GM18909 (cell line): ENCODE measurements around the gene PPT2.
"Not testable (repeated sequence)": the region's sequence is repeated elsewhere in the genome, so short reads cannot be mapped to it uniquely, and the experiment has no call there.

Source experiments
- ATAC-seq: cut with Tn5 transposase; IDR thresholded peaks from one replicate; pipeline ENCODE4 v1.9.1; 2021; ENCODE audit warnings: mild to moderate bottlenecking; ENCODE audit not compliant: unreplicated experiment, poor library complexity

The PPT2 gene

GRCh38 chr6:32196682-32197616 lies 43.0 kb downstream of the PPT2 start:
- no peak for ATAC-seq

GRCh38 chr6:32198345-32198696 lies 44.4 kb downstream of the PPT2 start:
- ATAC-seq = no peak

GRCh38 chr6:32198866-32199265 lies 44.9 kb downstream of the PPT2 start:
- ATAC-seq = no peak

GRCh38 chr6:32200711-32201475 lies 47.0 kb downstream of the PPT2 start:
- no peak for ATAC-seq

GRCh38 chr6:32202186-32202585 lies 48.2 kb downstream of the PPT2 start:
- no peak for ATAC-seq

- no peak for ATAC-seq
These were observed 49.7 kb downstream of the PPT2 start for GRCh38 chr6:32203426-32204267.

GRCh38 chr6:32204268-32204715 lies 50.4 kb downstream of the PPT2 start:
- no peak for ATAC-seq

GRCh38 chr6:32208996-32209395 lies 55.1 kb downstream of the PPT2 start:
- ATAC-seq = no peak

- no peak for ATAC-seq
These were observed 56.3 kb downstream of the PPT2 start for GRCh38 chr6:32210191-32210601.

GRCh38 chr6:32211432-32211831 lies 57.5 kb downstream of the PPT2 start:
- ATAC-seq = not testable (repeated sequence)

- ATAC-seq = no peak
These were observed 58.3 kb downstream of the PPT2 start for GRCh38 chr6:32212076-32212760.
